ENCODE measurements around the gene ARHGAP6.

Gene ARHGAP6

DNA sequence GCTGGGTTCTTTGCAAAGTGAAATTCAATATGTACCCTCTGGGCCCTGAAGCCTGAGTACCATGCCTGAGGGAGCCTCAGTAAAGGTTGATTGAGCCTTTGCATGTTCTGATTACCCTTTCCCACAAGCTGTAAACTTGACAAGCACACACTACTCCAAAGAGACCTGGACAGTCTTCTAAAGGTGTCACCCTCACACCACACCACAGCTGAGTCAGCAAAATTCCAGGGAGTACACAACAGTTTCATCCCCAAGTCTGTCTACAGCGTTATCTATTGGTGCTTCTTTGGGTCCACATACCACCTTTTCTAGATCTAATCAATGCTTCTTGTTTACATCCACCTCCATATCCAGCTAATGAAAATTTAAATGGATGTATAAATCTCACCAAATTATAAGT, 191.7 kb downstream of the ARHGAP6 start:
- no peak for TF ChIP-seq CSDC2 (CRISPR knock-in tag; IDR thresholded peaks at IDR 0.05)
- TF ChIP-seq, protein P1, sequence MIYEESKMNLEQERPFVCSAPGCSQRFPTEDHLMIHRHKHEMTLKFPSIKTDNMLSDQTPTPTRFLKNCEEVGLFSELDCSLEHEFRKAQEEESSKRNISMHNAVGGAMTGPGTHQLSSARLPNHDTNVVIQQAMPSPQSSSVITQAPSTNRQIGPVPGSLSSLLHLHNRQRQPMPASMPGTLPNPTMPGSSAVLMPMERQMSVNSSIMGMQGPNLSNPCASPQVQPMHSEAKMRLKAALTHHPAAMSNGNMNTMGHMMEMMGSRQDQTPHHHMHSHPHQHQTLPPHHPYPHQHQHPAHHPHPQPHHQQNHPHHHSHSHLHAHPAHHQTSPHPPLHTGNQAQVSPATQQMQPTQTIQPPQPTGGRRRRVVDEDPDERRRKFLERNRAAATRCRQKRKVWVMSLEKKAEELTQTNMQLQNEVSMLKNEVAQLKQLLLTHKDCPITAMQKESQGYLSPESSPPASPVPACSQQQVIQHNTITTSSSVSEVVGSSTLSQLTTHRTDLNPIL (CRISPR knock-in tag; IDR thresholded peaks at IDR 0.05; ENCODE audit: low read depth): no peak
- TF ChIP-seq, protein P2, sequence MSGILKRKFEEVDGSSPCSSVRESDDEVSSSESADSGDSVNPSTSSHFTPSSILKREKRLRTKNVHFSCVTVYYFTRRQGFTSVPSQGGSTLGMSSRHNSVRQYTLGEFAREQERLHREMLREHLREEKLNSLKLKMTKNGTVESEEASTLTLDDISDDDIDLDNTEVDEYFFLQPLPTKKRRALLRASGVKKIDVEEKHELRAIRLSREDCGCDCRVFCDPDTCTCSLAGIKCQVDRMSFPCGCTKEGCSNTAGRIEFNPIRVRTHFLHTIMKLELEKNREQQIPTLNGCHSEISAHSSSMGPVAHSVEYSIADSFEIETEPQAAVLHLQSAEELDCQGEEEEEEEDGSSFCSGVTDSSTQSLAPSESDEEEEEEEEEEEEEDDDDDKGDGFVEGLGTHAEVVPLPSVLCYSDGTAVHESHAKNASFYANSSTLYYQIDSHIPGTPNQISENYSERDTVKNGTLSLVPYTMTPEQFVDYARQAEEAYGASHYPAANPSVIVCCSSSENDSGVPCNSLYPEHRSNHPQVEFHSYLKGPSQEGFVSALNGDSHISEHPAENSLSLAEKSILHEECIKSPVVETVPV (CRISPR knock-in tag; IDR thresholded peaks at IDR 0.05): no peak
- TF ChIP-seq SNAI2 (CRISPR knock-in tag; IDR thresholded peaks at IDR 0.05): no peak
- TF ChIP-seq, protein P3, sequence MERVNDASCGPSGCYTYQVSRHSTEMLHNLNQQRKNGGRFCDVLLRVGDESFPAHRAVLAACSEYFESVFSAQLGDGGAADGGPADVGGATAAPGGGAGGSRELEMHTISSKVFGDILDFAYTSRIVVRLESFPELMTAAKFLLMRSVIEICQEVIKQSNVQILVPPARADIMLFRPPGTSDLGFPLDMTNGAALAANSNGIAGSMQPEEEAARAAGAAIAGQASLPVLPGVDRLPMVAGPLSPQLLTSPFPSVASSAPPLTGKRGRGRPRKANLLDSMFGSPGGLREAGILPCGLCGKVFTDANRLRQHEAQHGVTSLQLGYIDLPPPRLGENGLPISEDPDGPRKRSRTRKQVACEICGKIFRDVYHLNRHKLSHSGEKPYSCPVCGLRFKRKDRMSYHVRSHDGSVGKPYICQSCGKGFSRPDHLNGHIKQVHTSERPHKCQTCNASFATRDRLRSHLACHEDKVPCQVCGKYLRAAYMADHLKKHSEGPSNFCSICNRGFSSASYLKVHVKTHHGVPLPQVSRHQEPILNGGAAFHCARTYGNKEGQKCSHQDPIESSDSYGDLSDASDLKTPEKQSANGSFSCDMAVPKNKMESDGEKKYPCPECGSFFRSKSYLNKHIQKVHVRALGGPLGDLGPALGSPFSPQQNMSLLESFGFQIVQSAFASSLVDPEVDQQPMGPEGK (CRISPR knock-in tag; IDR thresholded peaks at IDR 0.05; ENCODE audit: borderline replicate concordance): no peak
- TF ChIP-seq ZC3H10 (CRISPR knock-in tag; IDR thresholded peaks at IDR 0.05): no peak
- no peak for TF ChIP-seq ZFP30 (CRISPR knock-in tag; IDR thresholded peaks at IDR 0.05)
- no peak for TF ChIP-seq GLIS3 (CRISPR knock-in tag; IDR thresholded peaks at IDR 0.05)
- no peak for TF ChIP-seq ZNF70 (CRISPR knock-in tag; IDR thresholded peaks at IDR 0.05)
- no peak for TF ChIP-seq ZNF565 (CRISPR knock-in tag; conservative IDR thresholded peaks at IDR 0.05; ENCODE audit: low read depth)
- no peak for TF ChIP-seq ARNTL (CRISPR knock-in tag; IDR thresholded peaks at IDR 0.05; ENCODE audit: borderline replicate concordance, low read depth)
- TF ChIP-seq ZFP3 (CRISPR knock-in tag; IDR thresholded peaks at IDR 0.05): no peak
- no peak for TF ChIP-seq PPARA (CRISPR knock-in tag; IDR thresholded peaks at IDR 0.05; ENCODE audit: borderline replicate concordance)
- no peak for TF ChIP-seq ZNF8 (CRISPR knock-in tag; IDR thresholded peaks at IDR 0.05)
- no peak for TF ChIP-seq BACH2 (CRISPR knock-in tag; IDR thresholded peaks at IDR 0.05; ENCODE audit: borderline replicate concordance)
- no peak for TF ChIP-seq TCF4 (CRISPR knock-in tag; IDR thresholded peaks at IDR 0.05; ENCODE audit: borderline replicate concordance)
- no peak for TF ChIP-seq ISL1 (CRISPR knock-in tag; IDR thresholded peaks at IDR 0.05)
- TF ChIP-seq, protein P4, sequence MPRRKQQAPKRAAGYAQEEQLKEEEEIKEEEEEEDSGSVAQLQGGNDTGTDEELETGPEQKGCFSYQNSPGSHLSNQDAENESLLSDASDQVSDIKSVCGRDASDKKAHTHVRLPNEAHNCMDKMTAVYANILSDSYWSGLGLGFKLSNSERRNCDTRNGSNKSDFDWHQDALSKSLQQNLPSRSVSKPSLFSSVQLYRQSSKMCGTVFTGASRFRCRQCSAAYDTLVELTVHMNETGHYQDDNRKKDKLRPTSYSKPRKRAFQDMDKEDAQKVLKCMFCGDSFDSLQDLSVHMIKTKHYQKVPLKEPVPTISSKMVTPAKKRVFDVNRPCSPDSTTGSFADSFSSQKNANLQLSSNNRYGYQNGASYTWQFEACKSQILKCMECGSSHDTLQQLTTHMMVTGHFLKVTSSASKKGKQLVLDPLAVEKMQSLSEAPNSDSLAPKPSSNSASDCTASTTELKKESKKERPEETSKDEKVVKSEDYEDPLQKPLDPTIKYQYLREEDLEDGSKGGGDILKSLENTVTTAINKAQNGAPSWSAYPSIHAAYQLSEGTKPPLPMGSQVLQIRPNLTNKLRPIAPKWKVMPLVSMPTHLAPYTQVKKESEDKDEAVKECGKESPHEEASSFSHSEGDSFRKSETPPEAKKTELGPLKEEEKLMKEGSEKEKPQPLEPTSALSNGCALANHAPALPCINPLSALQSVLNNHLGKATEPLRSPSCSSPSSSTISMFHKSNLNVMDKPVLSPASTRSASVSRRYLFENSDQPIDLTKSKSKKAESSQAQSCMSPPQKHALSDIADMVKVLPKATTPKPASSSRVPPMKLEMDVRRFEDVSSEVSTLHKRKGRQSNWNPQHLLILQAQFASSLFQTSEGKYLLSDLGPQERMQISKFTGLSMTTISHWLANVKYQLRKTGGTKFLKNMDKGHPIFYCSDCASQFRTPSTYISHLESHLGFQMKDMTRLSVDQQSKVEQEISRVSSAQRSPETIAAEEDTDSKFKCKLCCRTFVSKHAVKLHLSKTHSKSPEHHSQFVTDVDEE (CRISPR knock-in tag; IDR thresholded peaks at IDR 0.05): no peak
- no peak for TF ChIP-seq ESRRG (CRISPR knock-in tag; IDR thresholded peaks at IDR 0.05)
- TF ChIP-seq, protein P5, sequence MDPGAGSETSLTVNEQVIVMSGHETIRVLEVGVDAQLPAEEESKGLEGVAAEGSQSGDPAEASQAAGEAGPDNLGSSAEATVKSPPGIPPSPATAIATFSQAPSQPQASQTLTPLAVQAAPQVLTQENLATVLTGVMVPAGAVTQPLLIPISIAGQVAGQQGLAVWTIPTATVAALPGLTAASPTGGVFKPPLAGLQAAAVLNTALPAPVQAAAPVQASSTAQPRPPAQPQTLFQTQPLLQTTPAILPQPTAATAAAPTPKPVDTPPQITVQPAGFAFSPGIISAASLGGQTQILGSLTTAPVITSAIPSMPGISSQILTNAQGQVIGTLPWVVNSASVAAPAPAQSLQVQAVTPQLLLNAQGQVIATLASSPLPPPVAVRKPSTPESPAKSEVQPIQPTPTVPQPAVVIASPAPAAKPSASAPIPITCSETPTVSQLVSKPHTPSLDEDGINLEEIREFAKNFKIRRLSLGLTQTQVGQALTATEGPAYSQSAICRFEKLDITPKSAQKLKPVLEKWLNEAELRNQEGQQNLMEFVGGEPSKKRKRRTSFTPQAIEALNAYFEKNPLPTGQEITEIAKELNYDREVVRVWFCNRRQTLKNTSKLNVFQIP (CRISPR knock-in tag; IDR thresholded peaks at IDR 0.05; ENCODE audit: borderline replicate concordance, low read depth): no peak

DNA sequence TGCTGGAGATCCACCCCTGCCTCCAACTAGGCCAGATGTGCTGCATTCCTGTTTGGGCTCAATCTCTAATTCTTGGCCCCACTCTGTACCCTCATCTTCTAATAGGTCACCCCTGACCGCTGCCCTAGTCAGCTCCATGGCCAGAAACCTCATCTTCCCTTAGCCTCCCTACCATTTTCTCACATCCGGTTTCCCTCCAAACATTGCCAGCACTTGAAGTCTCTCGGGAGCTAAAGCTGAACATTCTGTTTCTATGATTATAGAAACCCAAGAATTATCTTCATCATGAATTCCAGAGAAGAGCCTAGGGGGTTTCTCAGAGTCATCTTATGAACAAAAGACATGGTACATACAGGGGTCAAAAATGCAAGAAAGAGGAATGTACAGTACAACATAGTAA, 192.8 kb downstream of the ARHGAP6 start:
- TF ChIP-seq, protein P2 (CRISPR knock-in tag; IDR thresholded peaks at IDR 0.05): no peak
- TF ChIP-seq TCF4 (CRISPR knock-in tag; IDR thresholded peaks at IDR 0.05; ENCODE audit: borderline replicate concordance) (no peak), ARNTL (CRISPR knock-in tag; IDR thresholded peaks at IDR 0.05; ENCODE audit: borderline replicate concordance, low read depth) (no peak), ZFP3 (CRISPR knock-in tag; IDR thresholded peaks at IDR 0.05) (no peak), ESRRG (CRISPR knock-in tag; IDR thresholded peaks at IDR 0.05) (no peak)
- TF ChIP-seq, protein P3 (CRISPR knock-in tag; IDR thresholded peaks at IDR 0.05; ENCODE audit: borderline replicate concordance): no peak
- TF ChIP-seq, protein P1 (CRISPR knock-in tag; IDR thresholded peaks at IDR 0.05; ENCODE audit: low read depth): no peak
- no peak for ATAC-seq

More for the DNA sequence above, 191.7 kb downstream of the ARHGAP6 start:
- ATAC-seq: no peak
